Measurements from ENCODE around the gene CSNK1G1. TPM values are rescaled to one million over a fixed set of nuclear protein-coding genes. Genes with fewer than 3 reads are reported as not detected.

The CSNK1G1 gene
- total and polyA plus RNA-seq, 2 of the 8 experiments (the other 6 are each of a cell fraction or from before 2014, with no cell fraction given): 6.0 to 12.9 TPM

GRCh38 chr15:64251121-64251520 is 104.9 kb downstream of the CSNK1G1 start (continued):
- TF ChIP-seq CHD7 (IDR thresholded peaks at IDR 0.05; ENCODE audit: insufficient replicate concordance, low read length): no peak
- TF ChIP-seq EZH2 (IDR thresholded peaks at IDR 0.05; ENCODE audit: low read depth, low read length, severe bottlenecking): no peak
- no peak for TF ChIP-seq JUN (IDR thresholded peaks at IDR 0.05; ENCODE audit: low read depth, low read length)
- no peak for TF ChIP-seq HDAC6 (IDR thresholded peaks at IDR 0.05; ENCODE audit: low read depth, low read length)
- no peak for TF ChIP-seq TCF12 (IDR thresholded peaks at IDR 0.05; ENCODE audit: low read depth, low read length)
- no peak for TF ChIP-seq RAD21 (IDR thresholded peaks at IDR 0.05 in 1 of 2, conservative IDR thresholded peaks at IDR 0.05 in 1 of 2; ENCODE audit: low read depth in 2 of 2, low read length in 2 of 2)
- TF ChIP-seq SUZ12 (IDR thresholded peaks at IDR 0.05; ENCODE audit: low read length): no peak
- TF ChIP-seq RXRA (IDR thresholded peaks at IDR 0.05; ENCODE audit: insufficient read depth, low read depth, low read length): no peak
- no peak for TF ChIP-seq CBX5 (IDR thresholded peaks at IDR 0.05; ENCODE audit: low read depth, low read length)
- TF ChIP-seq ASH2L (IDR thresholded peaks at IDR 0.05; ENCODE audit: low read length): no peak
- no peak for TF ChIP-seq EGR1 (IDR thresholded peaks at IDR 0.05; ENCODE audit: borderline replicate concordance, low read depth, low read length)
